Measurements from ENCODE around the gene G0S2. TPM values are rescaled to one million over a fixed set of nuclear protein-coding genes. Genes with fewer than 3 reads are reported as not detected.

G0S2 gene
- total and polyA plus RNA-seq, 9 of the 15 experiments (the other 6 are each of a cell fraction or from before 2014, with no cell fraction given): 0.18 to 65.6 (median 11.4) TPM

DNA sequence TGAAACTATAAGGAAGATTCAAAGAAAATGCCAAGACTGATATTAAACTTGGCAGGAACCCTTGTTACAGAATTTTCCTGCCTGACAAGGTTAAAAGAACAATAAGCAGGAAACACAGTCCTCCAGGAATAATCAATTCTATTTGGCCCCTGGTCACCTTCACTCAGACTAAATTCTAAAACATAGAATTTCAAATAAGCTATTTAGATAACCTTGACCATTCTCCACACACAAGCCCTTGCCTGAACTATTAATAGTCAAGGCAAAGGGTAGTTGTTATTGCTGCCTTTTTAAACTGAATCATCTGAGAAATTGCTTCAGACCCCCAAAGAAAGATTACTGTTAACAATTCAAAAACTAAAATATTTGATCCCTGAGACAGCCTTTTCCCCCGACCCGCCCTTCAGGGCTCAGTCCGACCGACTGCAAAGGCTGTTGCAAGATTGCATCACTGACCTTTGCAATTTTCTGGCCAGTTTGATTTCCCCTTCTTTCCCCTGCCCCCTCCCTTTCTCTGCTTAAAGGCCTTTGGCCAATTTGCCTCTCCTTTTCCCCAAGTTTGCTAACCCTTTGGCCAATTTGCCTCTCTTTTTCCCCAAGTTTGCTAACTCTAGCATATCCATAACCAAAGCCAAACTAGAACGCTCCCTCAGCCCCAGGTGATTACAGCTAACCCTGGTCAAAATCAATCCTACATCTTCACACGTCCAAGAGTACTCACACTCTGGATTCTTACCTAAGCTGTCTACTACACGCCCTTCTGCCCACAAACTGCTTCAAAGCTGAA, 1.4 kb upstream of the G0S2 start (continued):
- TF ChIP-seq, protein P1, sequence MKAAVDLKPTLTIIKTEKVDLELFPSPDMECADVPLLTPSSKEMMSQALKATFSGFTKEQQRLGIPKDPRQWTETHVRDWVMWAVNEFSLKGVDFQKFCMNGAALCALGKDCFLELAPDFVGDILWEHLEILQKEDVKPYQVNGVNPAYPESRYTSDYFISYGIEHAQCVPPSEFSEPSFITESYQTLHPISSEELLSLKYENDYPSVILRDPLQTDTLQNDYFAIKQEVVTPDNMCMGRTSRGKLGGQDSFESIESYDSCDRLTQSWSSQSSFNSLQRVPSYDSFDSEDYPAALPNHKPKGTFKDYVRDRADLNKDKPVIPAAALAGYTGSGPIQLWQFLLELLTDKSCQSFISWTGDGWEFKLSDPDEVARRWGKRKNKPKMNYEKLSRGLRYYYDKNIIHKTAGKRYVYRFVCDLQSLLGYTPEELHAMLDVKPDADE (conservative IDR thresholded peaks at IDR 0.05; ENCODE audit: control insufficient read depth, low read depth, low read length): no peak
- TF ChIP-seq, protein P2, sequence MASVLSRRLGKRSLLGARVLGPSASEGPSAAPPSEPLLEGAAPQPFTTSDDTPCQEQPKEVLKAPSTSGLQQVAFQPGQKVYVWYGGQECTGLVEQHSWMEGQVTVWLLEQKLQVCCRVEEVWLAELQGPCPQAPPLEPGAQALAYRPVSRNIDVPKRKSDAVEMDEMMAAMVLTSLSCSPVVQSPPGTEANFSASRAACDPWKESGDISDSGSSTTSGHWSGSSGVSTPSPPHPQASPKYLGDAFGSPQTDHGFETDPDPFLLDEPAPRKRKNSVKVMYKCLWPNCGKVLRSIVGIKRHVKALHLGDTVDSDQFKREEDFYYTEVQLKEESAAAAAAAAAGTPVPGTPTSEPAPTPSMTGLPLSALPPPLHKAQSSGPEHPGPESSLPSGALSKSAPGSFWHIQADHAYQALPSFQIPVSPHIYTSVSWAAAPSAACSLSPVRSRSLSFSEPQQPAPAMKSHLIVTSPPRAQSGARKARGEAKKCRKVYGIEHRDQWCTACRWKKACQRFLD (CRISPR knock-in tag; IDR thresholded peaks at IDR 0.05): no peak; the same call in 1 of the 2 replicates
- TF ChIP-seq, protein P3, sequence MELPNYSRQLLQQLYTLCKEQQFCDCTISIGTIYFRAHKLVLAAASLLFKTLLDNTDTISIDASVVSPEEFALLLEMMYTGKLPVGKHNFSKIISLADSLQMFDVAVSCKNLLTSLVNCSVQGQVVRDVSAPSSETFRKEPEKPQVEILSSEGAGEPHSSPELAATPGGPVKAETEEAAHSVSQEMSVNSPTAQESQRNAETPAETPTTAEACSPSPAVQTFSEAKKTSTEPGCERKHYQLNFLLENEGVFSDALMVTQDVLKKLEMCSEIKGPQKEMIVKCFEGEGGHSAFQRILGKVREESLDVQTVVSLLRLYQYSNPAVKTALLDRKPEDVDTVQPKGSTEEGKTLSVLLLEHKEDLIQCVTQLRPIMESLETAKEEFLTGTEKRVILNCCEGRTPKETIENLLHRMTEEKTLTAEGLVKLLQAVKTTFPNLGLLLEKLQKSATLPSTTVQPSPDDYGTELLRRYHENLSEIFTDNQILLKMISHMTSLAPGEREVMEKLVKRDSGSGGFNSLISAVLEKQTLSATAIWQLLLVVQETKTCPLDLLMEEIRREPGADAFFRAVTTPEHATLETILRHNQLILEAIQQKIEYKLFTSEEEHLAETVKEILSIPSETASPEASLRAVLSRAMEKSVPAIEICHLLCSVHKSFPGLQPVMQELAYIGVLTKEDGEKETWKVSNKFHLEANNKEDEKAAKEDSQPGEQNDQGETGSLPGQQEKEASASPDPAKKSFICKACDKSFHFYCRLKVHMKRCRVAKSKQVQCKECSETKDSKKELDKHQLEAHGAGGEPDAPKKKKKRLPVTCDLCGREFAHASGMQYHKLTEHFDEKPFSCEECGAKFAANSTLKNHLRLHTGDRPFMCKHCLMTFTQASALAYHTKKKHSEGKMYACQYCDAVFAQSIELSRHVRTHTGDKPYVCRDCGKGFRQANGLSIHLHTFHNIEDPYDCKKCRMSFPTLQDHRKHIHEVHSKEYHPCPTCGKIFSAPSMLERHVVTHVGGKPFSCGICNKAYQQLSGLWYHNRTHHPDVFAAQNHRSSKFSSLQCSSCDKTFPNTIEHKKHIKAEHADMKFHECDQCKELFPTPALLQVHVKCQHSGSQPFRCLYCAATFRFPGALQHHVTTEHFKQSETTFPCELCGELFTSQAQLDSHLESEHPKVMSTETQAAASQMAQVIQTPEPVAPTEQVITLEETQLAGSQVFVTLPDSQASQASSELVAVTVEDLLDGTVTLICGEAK (IDR thresholded peaks at IDR 0.05): no peak
- TF ChIP-seq, protein P3 (CRISPR knock-in tag; IDR thresholded peaks at IDR 0.05): no peak
- TF ChIP-seq PRMT5 (CRISPR knock-in tag; IDR thresholded peaks at IDR 0.05) (no peak), IFI16 (CRISPR knock-in tag; IDR thresholded peaks at IDR 0.05) (no peak), MBD2 (IDR thresholded peaks at IDR 0.05; ENCODE audit: borderline replicate concordance, low read depth) (no peak), CREM (IDR thresholded peaks at IDR 0.05; ENCODE audit: low read depth) (no peak), CEBPG (CRISPR knock-in tag; IDR thresholded peaks at IDR 0.05) (peak; percentile 99), CEBPG (tag; conservative IDR thresholded peaks at IDR 0.05 in 1 of 2, IDR thresholded peaks at IDR 0.05 in 1 of 2) (peak; percentile 100), ZNF239 (CRISPR knock-in tag; IDR thresholded peaks at IDR 0.05) (peak; percentile 36), ZBTB8A (IDR thresholded peaks at IDR 0.05; ENCODE audit: partially characterized antibody) (no peak)
- TF ChIP-seq, protein P4, sequence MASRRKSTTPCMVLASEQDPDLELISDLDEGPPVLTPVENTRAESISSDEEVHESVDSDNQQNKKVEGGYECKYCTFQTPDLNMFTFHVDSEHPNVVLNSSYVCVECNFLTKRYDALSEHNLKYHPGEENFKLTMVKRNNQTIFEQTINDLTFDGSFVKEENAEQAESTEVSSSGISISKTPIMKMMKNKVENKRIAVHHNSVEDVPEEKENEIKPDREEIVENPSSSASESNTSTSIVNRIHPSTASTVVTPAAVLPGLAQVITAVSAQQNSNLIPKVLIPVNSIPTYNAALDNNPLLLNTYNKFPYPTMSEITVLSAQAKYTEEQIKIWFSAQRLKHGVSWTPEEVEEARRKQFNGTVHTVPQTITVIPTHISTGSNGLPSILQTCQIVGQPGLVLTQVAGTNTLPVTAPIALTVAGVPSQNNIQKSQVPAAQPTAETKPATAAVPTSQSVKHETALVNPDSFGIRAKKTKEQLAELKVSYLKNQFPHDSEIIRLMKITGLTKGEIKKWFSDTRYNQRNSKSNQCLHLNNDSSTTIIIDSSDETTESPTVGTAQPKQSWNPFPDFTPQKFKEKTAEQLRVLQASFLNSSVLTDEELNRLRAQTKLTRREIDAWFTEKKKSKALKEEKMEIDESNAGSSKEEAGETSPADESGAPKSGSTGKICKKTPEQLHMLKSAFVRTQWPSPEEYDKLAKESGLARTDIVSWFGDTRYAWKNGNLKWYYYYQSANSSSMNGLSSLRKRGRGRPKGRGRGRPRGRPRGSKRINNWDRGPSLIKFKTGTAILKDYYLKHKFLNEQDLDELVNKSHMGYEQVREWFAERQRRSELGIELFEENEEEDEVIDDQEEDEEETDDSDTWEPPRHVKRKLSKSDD (conservative IDR thresholded peaks at IDR 0.05; ENCODE audit: low read length): no peak

All from K562 (cell line).